ENCODE data around the gene MBL2. TPM values are rescaled to one million over a fixed set of nuclear protein-coding genes. Genes with fewer than 3 reads are reported as not detected.
A peak's percentile ranks its signal among the peaks of the same experiment; 100 is the strongest.

Gene MBL2
- total RNA-seq (ENCODE audit: insufficient read depth, low replicate concordance): 1.2 TPM

DNA sequence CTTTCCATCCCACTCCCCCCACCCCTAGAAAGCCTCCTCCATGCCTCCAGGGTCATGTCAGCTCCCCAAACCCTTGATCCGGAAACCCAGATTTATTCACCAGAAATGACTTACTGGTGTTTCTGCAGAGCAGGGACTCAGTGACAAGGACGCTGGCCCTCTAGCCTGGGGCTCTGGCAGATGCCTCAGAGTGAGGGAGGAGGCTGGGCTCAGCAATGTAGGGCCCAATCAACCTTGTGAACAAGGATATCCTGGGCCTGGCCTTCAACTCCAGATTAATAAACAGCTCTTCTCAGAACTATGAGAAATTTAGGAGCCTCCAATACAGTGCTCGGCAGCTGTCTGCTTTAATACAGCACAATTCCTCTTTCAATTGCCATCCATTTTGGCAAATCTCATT is at the start of gene MBL2:
MBL2 (minus strand) TSS at position 162 of the 400 bp plus-strand sequence. CDS start 1,149 bp downstream, outside the sequence.
- DNase-seq (ENCODE audit: low spot score): no peak

GRCh38 chr10:52820309-52820708 is 47.7 kb upstream of the MBL2 start:
- DNase-seq (ENCODE audit: low spot score): no peak

DNA sequence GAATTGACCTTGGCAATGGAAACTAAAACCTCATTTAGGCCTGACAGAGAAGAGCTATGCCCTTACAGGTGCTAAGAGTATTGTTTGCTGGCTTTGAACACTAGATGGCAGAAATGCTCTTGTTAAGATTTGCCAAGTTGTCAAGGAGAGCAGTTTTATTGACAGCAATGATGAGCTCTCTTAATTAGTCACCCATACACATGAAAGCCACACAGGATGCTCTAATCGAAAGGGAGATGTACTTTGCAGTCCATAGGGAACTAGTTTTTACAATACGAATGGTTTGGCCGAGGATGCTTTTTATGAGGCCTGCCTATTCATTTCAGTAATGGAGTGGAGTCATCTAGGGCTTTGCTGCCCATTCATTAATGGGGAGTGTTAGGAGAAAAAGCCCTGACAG is 45.4 kb upstream of the MBL2 start:
- peak; percentile 61 for DNase-seq (ENCODE audit: low spot score)

DNA sequence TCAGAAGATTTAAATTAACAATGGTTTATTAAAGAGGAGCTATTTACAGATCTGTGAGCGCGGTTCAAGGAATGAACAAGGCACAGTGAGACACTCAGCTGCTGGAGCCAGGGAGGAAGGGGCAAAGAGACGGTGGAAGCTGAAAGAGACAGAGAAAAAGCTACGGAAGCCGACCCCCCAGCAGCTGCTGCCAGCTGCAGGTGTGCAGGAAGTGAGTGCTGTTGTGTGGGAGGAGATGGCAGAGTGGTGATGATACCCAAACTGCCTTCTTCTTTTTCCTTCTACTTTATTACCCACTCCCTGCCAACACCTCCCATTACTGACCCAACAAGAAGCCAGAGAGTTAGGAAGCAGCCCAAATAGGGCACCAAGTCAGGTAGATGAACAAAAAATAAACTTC is 41.9 kb upstream of the MBL2 start:
- no peak for DNase-seq (ENCODE audit: low spot score)

- DNase-seq (ENCODE audit: low spot score): no peak
Observed at GRCh38 chr10:52811776-52812175, 39.2 kb upstream of the MBL2 start.

DNA sequence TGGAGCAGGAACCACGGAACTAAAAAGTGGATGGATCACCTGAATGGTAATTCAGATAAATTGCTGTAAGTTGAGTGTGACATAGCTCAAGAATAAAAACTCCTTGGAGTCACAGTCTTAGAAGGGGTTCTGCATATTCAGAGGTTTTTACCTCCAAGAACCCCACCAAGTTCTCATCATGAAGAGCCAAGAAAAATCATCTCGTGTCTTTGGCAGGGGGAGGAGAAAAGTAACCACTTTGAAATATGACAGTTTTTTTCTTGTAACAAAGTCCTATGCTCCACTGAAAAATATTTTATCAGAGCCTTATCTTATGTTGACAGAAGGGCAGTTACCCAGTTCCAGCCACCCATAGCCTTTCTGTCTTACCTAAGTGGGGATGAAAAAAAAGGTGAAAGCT is 38.2 kb upstream of the MBL2 start:
- no peak for DNase-seq (ENCODE audit: low spot score)

GRCh38 chr10:52807803-52808202 is 35.2 kb upstream of the MBL2 start:
- DNase-seq (ENCODE audit: low spot score): no peak

DNA sequence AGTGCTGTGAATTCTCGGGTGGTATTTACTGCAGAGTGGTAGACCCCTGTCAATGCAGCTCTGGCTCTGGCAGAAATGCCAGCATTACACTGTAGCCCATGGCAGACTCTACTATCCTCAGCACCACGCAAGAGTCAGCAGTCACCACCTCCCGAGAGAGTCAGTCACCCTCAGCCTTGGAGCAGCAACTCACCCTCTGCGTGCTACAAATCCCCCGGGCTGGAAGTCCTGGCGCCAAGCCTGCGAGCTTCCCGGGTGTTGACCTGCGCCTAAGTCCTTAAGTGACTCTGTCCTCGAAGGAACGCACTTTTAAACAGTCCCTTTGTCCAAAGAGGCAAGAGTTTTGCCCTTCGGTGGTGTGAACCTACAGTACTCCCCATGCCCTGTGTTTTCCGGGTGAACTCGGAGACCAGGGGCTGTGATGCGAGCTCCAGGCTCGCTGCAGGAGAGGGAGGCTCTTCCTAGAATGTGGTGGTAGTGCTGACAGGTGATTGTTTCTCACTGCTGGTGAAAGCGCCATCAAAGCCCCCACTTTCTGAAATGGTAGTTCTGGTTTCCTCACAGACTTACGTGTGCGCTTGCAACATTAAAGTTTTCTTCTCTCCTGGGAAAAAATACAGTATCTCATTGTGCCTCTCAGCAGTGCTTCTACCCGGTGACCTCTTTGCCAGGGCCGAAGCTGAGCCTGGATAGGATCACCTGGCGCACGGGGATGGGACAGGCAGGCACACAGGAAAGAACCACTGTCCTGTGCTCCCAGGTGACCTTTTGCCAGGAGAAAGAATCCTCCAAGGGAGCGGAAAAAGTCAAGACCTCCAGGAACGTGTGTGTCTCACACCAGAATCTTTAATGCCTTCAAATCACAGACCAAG is 33.1 kb upstream of the MBL2 start:
- no peak for DNase-seq (ENCODE audit: low spot score)

GRCh38 chr10:52801947-52802346 is 29.4 kb upstream of the MBL2 start:
- peak; percentile 83 for DNase-seq (ENCODE audit: low spot score)

GRCh38 chr10:52786098-52786497 is 13.5 kb upstream of the MBL2 start:
- DNase-seq (ENCODE audit: low spot score): no peak

- no peak for DNase-seq (ENCODE audit: low spot score)
Observed at GRCh38 chr10:52785418-52785817, 12.8 kb upstream of the MBL2 start.

DNA sequence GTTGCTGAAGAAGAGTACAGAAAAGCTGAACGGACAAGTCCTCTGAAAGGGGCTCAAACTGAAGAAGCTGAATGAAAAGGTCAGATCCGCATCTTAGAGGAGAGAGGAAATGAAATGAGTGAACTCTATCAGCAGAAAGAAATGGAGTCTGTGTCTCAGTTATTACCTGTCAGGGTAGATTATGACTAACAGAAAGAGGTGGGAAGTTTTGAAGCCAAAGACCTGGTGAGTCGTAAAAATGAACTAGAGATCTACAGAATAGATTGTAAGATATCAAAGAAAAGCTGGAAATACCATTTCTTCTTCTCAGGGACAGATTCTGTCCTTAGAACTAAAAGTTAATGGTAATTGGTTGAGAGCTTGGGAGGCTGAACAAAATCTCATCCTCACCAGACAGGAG is 11.1 kb upstream of the MBL2 start:
- no peak for DNase-seq (ENCODE audit: low spot score)

DNA sequence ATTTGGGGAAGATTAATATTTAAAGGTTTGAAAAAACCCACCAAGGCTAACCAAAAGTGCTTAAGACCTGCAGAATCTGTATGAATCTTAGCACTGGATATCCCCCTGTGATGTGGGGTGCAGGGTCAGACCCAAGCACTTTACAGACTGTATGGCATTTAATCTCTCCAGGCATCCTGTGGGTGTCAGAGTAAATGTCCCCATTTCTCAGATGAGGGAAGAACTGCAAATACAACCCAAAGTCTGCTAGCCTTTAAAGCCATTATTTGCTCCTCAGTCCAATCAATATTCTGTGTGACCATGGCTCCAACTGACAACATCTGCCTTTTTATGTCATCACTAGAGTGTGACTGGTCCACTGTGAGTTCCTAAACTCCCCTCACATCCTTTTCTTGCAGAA is 10.0 kb upstream of the MBL2 start:
- DNase-seq (ENCODE audit: low spot score): no peak

DNA sequence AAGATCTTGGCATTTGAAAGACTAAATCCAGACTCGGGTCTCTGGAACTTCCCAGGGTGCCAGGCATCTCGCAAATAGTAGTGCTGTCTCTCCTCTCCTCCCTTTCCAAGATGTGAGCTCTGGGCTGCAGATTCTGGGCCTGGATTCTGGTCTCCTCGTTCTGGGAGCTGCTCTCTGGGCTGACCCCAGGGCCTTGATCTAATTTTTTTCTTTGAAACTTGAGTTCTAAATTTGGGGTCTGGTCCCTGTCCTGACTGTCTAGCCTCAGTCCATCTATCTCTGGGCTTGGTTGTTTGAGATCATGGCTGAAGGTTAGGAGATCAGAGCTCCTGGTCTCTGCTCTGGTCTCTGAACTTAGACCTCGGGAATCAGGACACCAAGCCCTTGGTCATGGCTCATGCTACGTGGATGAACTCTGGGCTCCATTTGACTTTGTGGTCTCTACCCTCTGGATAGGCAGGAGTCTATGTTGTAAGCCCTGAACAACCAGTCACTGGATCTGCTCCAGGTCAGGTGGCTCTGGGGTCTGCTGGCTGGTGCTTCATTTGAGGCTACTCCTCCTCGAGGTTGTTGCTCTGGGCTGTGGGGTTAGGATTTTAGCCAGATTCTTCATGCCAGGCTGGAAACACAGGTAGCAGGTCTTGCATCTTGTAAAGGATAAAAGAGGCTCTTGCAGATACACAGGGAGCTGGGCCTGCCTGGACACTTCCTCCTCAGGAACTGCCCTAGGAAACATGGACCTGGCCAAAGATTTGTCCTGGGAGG is 8.0 kb upstream of the MBL2 start:
- no peak for DNase-seq (ENCODE audit: low spot score)

- DNase-seq (ENCODE audit: low spot score): peak; percentile 79
Observed at GRCh38 chr10:52779541-52780390, 7.2 kb upstream of the MBL2 start.

- DNase-seq (ENCODE audit: low spot score): peak; percentile 58
Observed at GRCh38 chr10:52778511-52779392, 6.2 kb upstream of the MBL2 start.

GRCh38 chr10:52777414-52777813 is 4.8 kb upstream of the MBL2 start:
- no peak for DNase-seq (ENCODE audit: low spot score)

DNA sequence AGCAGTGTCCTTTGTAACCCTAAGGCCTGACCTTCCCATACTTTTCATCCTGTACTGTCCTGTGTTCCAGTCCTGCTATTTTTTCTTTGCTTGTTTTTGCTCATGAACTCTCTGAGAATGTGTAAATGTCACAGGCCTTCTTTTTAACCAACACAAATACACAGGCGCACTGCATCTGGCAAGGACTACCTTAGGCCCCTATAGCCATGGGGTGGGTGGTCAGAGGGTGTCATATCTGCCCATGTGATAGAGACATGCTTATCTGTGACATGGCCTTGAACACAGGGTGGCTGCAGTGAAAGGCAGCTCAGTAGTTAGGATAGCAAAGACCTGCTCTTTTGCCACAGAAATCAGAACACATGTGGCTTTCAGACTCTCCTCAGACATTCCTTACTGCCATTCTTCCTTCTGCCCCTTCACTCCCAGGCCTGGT is 3.9 kb upstream of the MBL2 start:
- no peak for DNase-seq (ENCODE audit: low spot score)

DNA sequence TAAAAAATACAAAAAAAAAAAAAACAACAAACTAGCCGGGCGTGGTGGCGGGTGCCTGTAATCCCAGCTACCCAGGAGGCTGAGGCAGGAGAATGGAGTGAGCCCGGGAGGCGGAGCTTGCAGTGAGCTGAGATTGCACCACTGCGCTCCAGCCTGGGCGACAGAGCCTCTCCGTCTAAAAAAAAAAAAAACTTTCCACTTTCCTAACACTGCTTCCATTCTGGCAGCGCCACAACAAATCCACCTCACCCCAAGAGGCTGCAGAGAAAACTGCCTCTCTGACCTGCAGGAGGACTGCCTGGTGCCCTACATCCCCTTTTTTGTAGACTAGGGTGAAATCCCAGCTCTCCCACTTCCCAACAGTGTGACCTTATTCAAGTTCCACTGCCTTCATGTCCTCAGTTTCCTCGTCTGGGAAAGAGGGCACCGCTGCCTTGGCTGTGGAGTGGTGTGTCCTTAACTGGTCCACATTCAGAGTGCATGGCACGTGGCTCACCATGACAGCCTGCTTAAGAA is 2.6 kb upstream of the MBL2 start:
- no peak for DNase-seq (ENCODE audit: low spot score)

DNA sequence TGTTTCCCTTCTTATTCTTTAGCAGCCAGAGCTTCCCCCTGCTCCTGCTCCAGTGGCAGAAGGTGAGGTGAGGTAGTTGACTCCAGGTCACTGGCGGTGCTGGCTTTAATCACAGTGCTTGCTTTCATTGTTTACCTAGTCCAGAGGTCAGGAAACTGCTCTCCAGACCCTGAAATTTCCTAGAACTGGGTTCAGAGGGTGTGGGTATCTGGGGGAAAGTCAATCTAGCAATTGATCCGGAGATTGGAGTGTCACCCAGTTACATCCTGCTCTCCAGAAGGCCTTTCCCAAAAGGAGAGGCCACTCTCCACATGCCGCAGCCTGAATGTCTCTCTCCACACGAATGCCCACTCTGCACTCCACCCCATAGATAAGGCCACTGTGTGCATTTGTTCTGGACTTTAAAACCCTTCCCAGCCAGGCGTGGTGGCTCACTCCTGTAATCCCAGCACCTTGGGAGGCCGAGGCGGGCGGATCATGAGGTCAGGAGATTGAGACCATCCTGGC is 2.1 kb upstream of the MBL2 start:
- no peak for DNase-seq (ENCODE audit: low spot score)

Measured in umbilical cord (tissue), 2 donors.